Middle frontal gyrus (tissue), 1 donor: ENCODE measurements around the gene TBXT.
A peak's percentile ranks its signal among the peaks of the same experiment; 100 is the strongest.
"Not testable (repeated sequence)": the region's sequence is repeated elsewhere in the genome, so short reads cannot be mapped to it uniquely, and the experiment has no call there.

Experiments used
- DNase-seq: peaks from one replicate; pipeline ENCODE4 v3.0.0-alpha.2; 2015; ENCODE audit warnings: low spot score; ENCODE audit errors: extremely low spot score

Gene TBXT

GRCh38 chr6:166172546-166172945 lies 4.9 kb upstream of the TBXT start:
- DNase-seq: no peak

GRCh38 chr6:166169549-166170421 lies 2.1 kb upstream of the TBXT start:
- no peak for DNase-seq

- no peak for DNase-seq
Measured at GRCh38 chr6:166168616-166169548, 1.2 kb upstream of the TBXT start.

GRCh38 chr6:166167258-166167731 lies 356 bp downstream of the TBXT start:
- no peak for DNase-seq

GRCh38 chr6:166166314-166167257 lies 1.1 kb downstream of the TBXT start:
- no peak for DNase-seq

GRCh38 chr6:166165558-166166313 lies 1.9 kb downstream of the TBXT start:
- DNase-seq: no peak

- no peak for DNase-seq
Measured at GRCh38 chr6:166162599-166163342, 4.9 kb downstream of the TBXT start.

GRCh38 chr6:166157930-166158617 lies 9.6 kb downstream of the TBXT start:
- DNase-seq: no peak

- DNase-seq: peak; percentile 11
Measured at GRCh38 chr6:166156942-166157341, 10.7 kb downstream of the TBXT start.

GRCh38 chr6:166153966-166154365 lies 13.7 kb downstream of the TBXT start:
- no peak for DNase-seq

GRCh38 chr6:166152660-166153059 lies 15.0 kb downstream of the TBXT start:
- DNase-seq: no peak

GRCh38 chr6:166151798-166152197 lies 15.9 kb downstream of the TBXT start:
- DNase-seq: no peak

GRCh38 chr6:166145751-166146150 lies 21.9 kb downstream of the TBXT start:
- no peak for DNase-seq

GRCh38 chr6:166143011-166143410 lies 24.6 kb downstream of the TBXT start:
- DNase-seq: no peak

- DNase-seq: no peak
Measured at GRCh38 chr6:166127624-166128472, 39.8 kb downstream of the TBXT start.

- not testable (repeated sequence) for DNase-seq
Measured at GRCh38 chr6:166123115-166123514, 44.5 kb downstream of the TBXT start.

GRCh38 chr6:166121726-166122125 lies 45.9 kb downstream of the TBXT start:
- no peak for DNase-seq
